T-helper 17 cell (primary cell): ENCODE data around the gene TRAF2. TPM values are rescaled to one million over a fixed set of nuclear protein-coding genes. Genes with fewer than 3 reads are reported as not detected.

Experiments
- ATAC-seq: fragments of 150-1000 bp; cut with Tn5 transposase; 2 replicates; pipeline ENCODE4 v1.10.0; 2021; ENCODE audit warnings: mild to moderate bottlenecking, moderate library complexity
- DNase-seq, 3 donors: peaks; one replicate each; pipeline versions ENCODE4 v3.0.0 to v3.0.0-alpha.2; 2020 to 2021
- H3K9me3 ChIP-seq: one replicate; pipeline ENCODE4 v1.7.0; 2013; ENCODE audit warnings: low read length, mild to moderate bottlenecking; ENCODE audit not compliant: control insufficient read depth, poor library complexity, severe bottlenecking
- H3K27ac Mint-ChIP-seq: one replicate; pipeline ENCODE4 v1.8.0; 2022; ENCODE audit warnings: mild to moderate bottlenecking, moderate library complexity, mixed read lengths
- H3K27me3 Mint-ChIP-seq: one replicate; pipeline ENCODE4 v1.8.0; 2022; ENCODE audit warnings: mixed read lengths
- H3K36me3 Mint-ChIP-seq: one replicate; pipeline ENCODE4 v1.8.0; 2022; ENCODE audit warnings: low read depth, mixed read lengths
- H3K4me1 Mint-ChIP-seq: one replicate; pipeline ENCODE4 v1.8.0; 2022; ENCODE audit warnings: mild to moderate bottlenecking, mixed read lengths
- H3K4me3 Mint-ChIP-seq: one replicate; pipeline ENCODE4 v1.8.0; 2022; ENCODE audit warnings: mild to moderate bottlenecking, moderate library complexity, mixed read lengths
- total RNA-seq, 4 donors: library from RNA in 2 of 4; stranded (reverse) in 2 of 4; gene quantifications; one replicate each; pipeline ENCODE4 v1.2.3 and lab custom pipeline; 2022 to 2026

The TRAF2 gene
- total RNA-seq, 2 donors from 2014 or later, result 20.8 to 21.4 TPM

- no peaks in the 10 kb centered on the region for H3K9me3 ChIP-seq
- Mint-ChIP-seq H3K4me3 (no peak overlapping the region), H3K4me1 (peaks cover 6% of the 10 kb centered on the region), H3K27me3 (no peaks in the 10 kb centered on the region), H3K27ac (no peak overlapping the region), H3K36me3 (no peaks in the 10 kb centered on the region)
- ATAC-seq (no peak), DNase-seq (peak in 1 of 3 donors; percentile 10)
Observed at GRCh38 chr9:136947028-136947891, 60.9 kb downstream of the TRAF2 start.

GRCh38 chr9:136947955-136948510 is 61.7 kb downstream of the TRAF2 start:
- H3K27ac Mint-ChIP-seq, result no peak overlapping the region
- H3K4me3 Mint-ChIP-seq, result peak overlapping the region; percentile 89
- DNase-seq, result peak in 1 of 3 donors; percentile 10
- H3K4me1 Mint-ChIP-seq, result peaks cover 6% of the 10 kb centered on the region
- no peaks in the 10 kb centered on the region for H3K27me3 Mint-ChIP-seq
- ATAC-seq, result no peak
- no peaks in the 10 kb centered on the region for H3K9me3 ChIP-seq
- no peaks in the 10 kb centered on the region for H3K36me3 Mint-ChIP-seq

GRCh38 chr9:136949239-136949816 is 63.0 kb downstream of the TRAF2 start:
- ATAC-seq, result no peak
- no peaks in the 10 kb centered on the region for H3K9me3 ChIP-seq
- H3K4me1 Mint-ChIP-seq, result peaks cover 6% of the 10 kb centered on the region
- H3K27ac Mint-ChIP-seq, result peak overlapping the region; percentile 60
- H3K27me3 Mint-ChIP-seq, result no peaks in the 10 kb centered on the region
- no peaks in the 10 kb centered on the region for H3K36me3 Mint-ChIP-seq
- DNase-seq, result peak in 1 of 3 donors; percentile 16
- H3K4me3 Mint-ChIP-seq, result peak overlapping the region; percentile 89

GRCh38 chr9:136949817-136950655 is 63.7 kb downstream of the TRAF2 start:
- Mint-ChIP-seq H3K27ac (peak overlapping the region; percentile 60), H3K27me3 (no peaks in the 10 kb centered on the region), H3K4me1 (peaks cover 6% of the 10 kb centered on the region), H3K4me3 (peak overlapping the region; percentile 92), H3K36me3 (no peaks in the 10 kb centered on the region)
- H3K9me3 ChIP-seq, result no peaks in the 10 kb centered on the region
- peak; percentile 98 for ATAC-seq
- DNase-seq, result peak; percentile 92 to 93 (median 93)

- H3K27ac Mint-ChIP-seq, result peak overlapping the region; percentile 60
- no peaks in the 10 kb centered on the region for H3K9me3 ChIP-seq
- H3K4me1 Mint-ChIP-seq, result peaks cover 9% of the 10 kb centered on the region
- H3K27me3 Mint-ChIP-seq, result no peaks in the 10 kb centered on the region
- no peak for ATAC-seq
- no peak for DNase-seq
- peak overlapping the region; percentile 92 for H3K4me3 Mint-ChIP-seq
- H3K36me3 Mint-ChIP-seq, result no peaks in the 10 kb centered on the region
Observed at GRCh38 chr9:136950656-136951276, 64.5 kb downstream of the TRAF2 start.

GRCh38 chr9:136951541-136952320 is 65.4 kb downstream of the TRAF2 start, which contains the start of gene LCN12:
TSS of gene LCN12 (plus strand) at chr9:136952273. CDS start at chr9:136952328, 55 bp downstream.
- DNase-seq (peak in 1 of 3 donors; percentile 7), ATAC-seq (no peak)
- H3K27me3 Mint-ChIP-seq, result no peaks in the 10 kb centered on the region
- H3K4me1 Mint-ChIP-seq, result peaks cover 9% of the 10 kb centered on the region
- H3K9me3 ChIP-seq, result no peaks in the 10 kb centered on the region
- H3K36me3 Mint-ChIP-seq, result no peaks in the 10 kb centered on the region
- H3K27ac Mint-ChIP-seq, result peak within 1 kb of the TSS; percentile 60
- H3K4me3 Mint-ChIP-seq, result no peak within 1 kb of the TSS

- ATAC-seq (no peak), DNase-seq (no peak)
- Mint-ChIP-seq H3K36me3 (no peaks in the 10 kb centered on the region), H3K27me3 (no peaks in the 10 kb centered on the region), H3K4me3 (no peak overlapping the region), H3K27ac (no peak overlapping the region), H3K4me1 (peaks cover 9% of the 10 kb centered on the region)
- H3K9me3 ChIP-seq, result no peaks in the 10 kb centered on the region
Observed at GRCh38 chr9:136952321-136952850, 66.1 kb downstream of the TRAF2 start.

- H3K4me3 Mint-ChIP-seq, result no peak overlapping the region
- no peaks in the 10 kb centered on the region for H3K36me3 Mint-ChIP-seq
- DNase-seq (no peak), ATAC-seq (no peak)
- H3K27ac Mint-ChIP-seq, result no peak overlapping the region
- H3K4me1 Mint-ChIP-seq, result peaks cover 10% of the 10 kb centered on the region
- no peaks in the 10 kb centered on the region for H3K27me3 Mint-ChIP-seq
- no peaks in the 10 kb centered on the region for H3K9me3 ChIP-seq
Observed at GRCh38 chr9:136952876-136953770, 66.8 kb downstream of the TRAF2 start.

GRCh38 chr9:136953771-136954269 is 67.5 kb downstream of the TRAF2 start:
- no peaks in the 10 kb centered on the region for H3K9me3 ChIP-seq
- Mint-ChIP-seq H3K27ac (no peak overlapping the region), H3K4me3 (no peak overlapping the region), H3K4me1 (peaks cover 17% of the 10 kb centered on the region), H3K27me3 (no peaks in the 10 kb centered on the region), H3K36me3 (no peaks in the 10 kb centered on the region)
- no peak for DNase-seq
- no peak for ATAC-seq

GRCh38 chr9:136954270-136955083 is 68.2 kb downstream of the TRAF2 start:
- H3K36me3 Mint-ChIP-seq, result no peaks in the 10 kb centered on the region
- DNase-seq (no peak), ATAC-seq (no peak)
- H3K9me3 ChIP-seq, result no peaks in the 10 kb centered on the region
- peaks cover 21% of the 10 kb centered on the region for H3K4me1 Mint-ChIP-seq
- peak overlapping the region; percentile 16 for H3K27ac Mint-ChIP-seq
- no peaks in the 10 kb centered on the region for H3K27me3 Mint-ChIP-seq
- H3K4me3 Mint-ChIP-seq, result no peak overlapping the region
